HCT116 (cell line): Measurements from ENCODE around the gene DPH3. TPM values are rescaled to one million over a fixed set of nuclear protein-coding genes. Genes with fewer than 3 reads are reported as not detected.

Source experiments
- ATAC-seq: fragments of 200-7000 bp; cut with Tn5 transposase; 2 replicates; pipeline ENCODE4 v1.9.1; 2020; ENCODE audit warnings: mild to moderate bottlenecking, moderate library complexity
- BruUV-seq: library from RNA; stranded (reverse); fragments of 400-500 nt; replicated peaks from 2 replicates; lab custom pipeline; 2021; lab: Mats Ljungman, UMichigan
- CTCF ChIA-PET: fragments of 300-600 bp; sonication (Branson Sonifier 250); formaldehyde crosslinking; loops from one replicate; lab custom pipeline; 2021; ENCODE audit warnings: antibody characterized with exemption; lab: Charles Lee
- POLR2A ChIA-PET: fragments of 300-600, 350-600 bp; sonication (Branson Sonifier 250); formaldehyde crosslinking; loops from one replicate; lab custom pipeline; 2021; ENCODE audit warnings: antibody characterized with exemption; lab: Charles Lee
- RAD21 ChIA-PET, 2 experiments: fragments of 300-600 bp; sonication (Branson Sonifier 250); formaldehyde crosslinking; loops; one replicate each; lab custom pipeline; 2023; ENCODE audit warnings: low total read pairs in 2 of 2; ENCODE audit not compliant: uncharacterized antibody in 2 of 2, unreplicated experiment in 2 of 2, low non-redundant PET in 1 of 2; lab: Charles Lee
- DNase-seq: peaks from one replicate; pipeline ENCODE4 v3.0.0-alpha.2; 2010; ENCODE audit warnings: low read depth, low spot score
- H2AFZ ChIP-seq: fragments of 200-600 bp; shearing (Covaris generic), sonication (generic); 2 replicates; pipeline ENCODE4 v1.6.1; 2017; ENCODE audit warnings: low read depth, mixed run types, mixed read lengths, antibody characterized with exemption, low read length; ENCODE audit not compliant: poor library complexity, severe bottlenecking
- H3K27ac ChIP-seq: 2 replicates; pipeline ENCODE4 v1.5.1; 2012; ENCODE audit warnings: low read depth, low read length
- H3K27me3 ChIP-seq: fragments of 200-600 bp; sonication (generic); 2 replicates; pipeline ENCODE4 v1.6.1; 2016; ENCODE audit warnings: mixed run types, low read length, mixed read lengths; ENCODE audit not compliant: insufficient read depth
- H3K36me3 ChIP-seq, 2 experiments: fragments of 200-500 bp in 1 of 2; fragments of 200-600 bp in 1 of 2; sonication (Bioruptor generic) in 1 of 2; sonication (generic) in 1 of 2; 2 replicates each; pipeline versions ENCODE4 v1.5.1 to v1.6.1; 2014 to 2016; ENCODE audit warnings: low read length in 2 of 2, inconsistent platforms in 1 of 2, mixed read lengths in 1 of 2, mixed run types in 1 of 2; ENCODE audit not compliant: insufficient read depth in 2 of 2, control insufficient read depth in 1 of 2
- H3K4me1 ChIP-seq, 2 experiments: fragments of 200-600 bp in 1 of 2; sonication (generic) in 1 of 2; 2 replicates each; pipeline versions ENCODE4 v1.5.1 to v1.6.1; 2012 to 2017; ENCODE audit warnings: low read length in 2 of 2, inconsistent platforms in 1 of 2, mild to moderate bottlenecking in 1 of 2, mixed read lengths in 1 of 2, mixed run types in 1 of 2, moderate library complexity in 1 of 2; ENCODE audit not compliant: insufficient read depth in 2 of 2, control insufficient read depth in 1 of 2
- H3K4me2 ChIP-seq: fragments of 200-600 bp; sonication (generic); 2 replicates; pipeline ENCODE4 v1.6.1; 2017; ENCODE audit warnings: mixed run types, low read length, mixed read lengths
- H3K4me3 ChIP-seq, 2 experiments: fragments of 200-600 bp in 1 of 2; sonication (generic) in 1 of 2; replicated peaks in 1 of 2; 2 replicates each; pipeline ENCODE4 v1.5.1; 2011 to 2016; ENCODE audit warnings: low read length in 2 of 2, control low read depth in 1 of 2, low read depth in 1 of 2, mild to moderate bottlenecking in 1 of 2, mixed read lengths in 1 of 2, mixed run types in 1 of 2
- H3K79me2 ChIP-seq: fragments of 200-600 bp; sonication (generic); 2 replicates; pipeline ENCODE4 v1.6.1; 2017; ENCODE audit warnings: mild to moderate bottlenecking, mixed run types, low read length, moderate library complexity, mixed read lengths; ENCODE audit not compliant: insufficient read depth
- H3K9ac ChIP-seq: fragments of 200-600 bp; sonication (generic); 2 replicates; pipeline ENCODE4 v1.6.1; 2016; ENCODE audit warnings: low read length, mixed read lengths
- H3K9me2 ChIP-seq: fragments of 200-600 bp; sonication (generic), shearing (Covaris generic); 2 replicates; pipeline ENCODE4 v1.6.1; 2017; ENCODE audit warnings: mixed run types, mild to moderate bottlenecking, moderate library complexity; ENCODE audit not compliant: insufficient read depth
- H3K9me3 ChIP-seq, 2 experiments: fragments of 200-500 bp in 1 of 2; fragments of 200-600 bp in 1 of 2; sonication (Bioruptor generic) in 1 of 2; sonication (generic) in 1 of 2; 2 replicates each; pipeline ENCODE4 v1.6.1; 2014 to 2017; ENCODE audit warnings: low read length in 2 of 2, mixed read lengths in 2 of 2, inconsistent platforms in 1 of 2, low read depth in 1 of 2, mild to moderate bottlenecking in 1 of 2, mixed run types in 1 of 2, moderate library complexity in 1 of 2; ENCODE audit not compliant: control insufficient read depth in 1 of 2, insufficient read depth in 1 of 2
- H4K20me1 ChIP-seq: fragments of 200-600 bp; sonication (generic), shearing (Covaris generic); 2 replicates; pipeline ENCODE4 v1.6.1; 2017; ENCODE audit warnings: mixed run types, mild to moderate bottlenecking, moderate library complexity; ENCODE audit not compliant: insufficient read depth
- ATF3 ChIP-seq: IDR thresholded peaks from 2 replicates; pipeline ENCODE4 v1.6.1; 2012
- CBX3 ChIP-seq: IDR thresholded peaks from 2 replicates; pipeline ENCODE4 v1.6.1; 2012; ENCODE audit warnings: low read depth
- CEBPB ChIP-seq: IDR thresholded peaks from 2 replicates; pipeline ENCODE4 v1.6.1; 2012; ENCODE audit warnings: low read depth
- EGR1 ChIP-seq: IDR thresholded peaks from 2 replicates; pipeline ENCODE4 v1.6.1; 2012; ENCODE audit warnings: low read depth
- EZH2 ChIP-seq: fragments of 200-600 bp; sonication (generic); IDR thresholded peaks from 2 replicates; pipeline ENCODE4 v1.6.1; 2017; ENCODE audit warnings: antibody characterized with exemption, mixed run types
- EZH2phosphoT487 ChIP-seq: fragments of 200-600 bp; IDR thresholded peaks from 2 replicates; pipeline ENCODE4 v1.6.1; 2018; ENCODE audit warnings: antibody characterized with exemption, borderline replicate concordance
- JUND ChIP-seq: IDR thresholded peaks from 2 replicates; pipeline ENCODE4 v1.6.1; 2012
- POLR2A ChIP-seq: IDR thresholded peaks from 2 replicates; pipeline ENCODE4 v1.7.0; 2011; ENCODE audit warnings: borderline replicate concordance; ENCODE audit not compliant: insufficient read depth, insufficient read length; ENCODE audit errors: extremely low read depth
- REST ChIP-seq: IDR thresholded peaks from 2 replicates; pipeline ENCODE4 v1.6.1; 2012; ENCODE audit warnings: low read depth
- SIN3A ChIP-seq: IDR thresholded peaks from 2 replicates; pipeline ENCODE4 v1.6.1; 2012; ENCODE audit warnings: low read depth
- TCF7L2 ChIP-seq: IDR thresholded peaks from 2 replicates; pipeline ENCODE4 v1.7.0; 2011; ENCODE audit warnings: borderline replicate concordance, inconsistent platforms; ENCODE audit not compliant: insufficient read depth, insufficient read length; ENCODE audit errors: extremely low read depth
- YY1 ChIP-seq: IDR thresholded peaks from 2 replicates; pipeline ENCODE4 v1.6.1; 2011; ENCODE audit warnings: low read length, low read depth, moderate library complexity, mild to moderate bottlenecking; ENCODE audit not compliant: insufficient replicate concordance; ENCODE audit errors: extremely low read depth
- ZBTB33 ChIP-seq: IDR thresholded peaks from 2 replicates; pipeline ENCODE4 v1.6.1; 2011; ENCODE audit warnings: mild to moderate bottlenecking, low read length, moderate library complexity; ENCODE audit not compliant: insufficient replicate concordance; ENCODE audit errors: extremely low read depth
- ZFX ChIP-seq: fragments of 450-650 bp; IDR thresholded peaks from 2 replicates; pipeline ENCODE4 v1.6.1; 2017
- ZNF274 ChIP-seq: fragments of 200-500 bp; sonication (Bioruptor generic); IDR thresholded peaks from 2 replicates; pipeline ENCODE4 v1.6.1; 2014; ENCODE audit warnings: mild to moderate bottlenecking, low read depth, low read length, inconsistent platforms
- intact Hi-C: fragments of 100-400 bp; cut with micrococcal nuclease; formaldehyde crosslinking; loops from 2 replicates; pipeline ENCODE4 v1.10.0; 2022
- total RNA-seq: library from RNA; stranded (reverse); gene quantifications from one replicate; pipeline ENCODE4 v1.2.1, GENCODE V29; 2021; ENCODE audit not compliant: unreplicated experiment
- TF ChIP-seq, protein P1 (sequence below): IDR thresholded peaks from 2 replicates; pipeline ENCODE4 v1.6.1; 2012

Gene DPH3
- total RNA-seq, 1 experiment from 2014 or later, result 13.8 TPM

- no peaks in the 10 kb centered on the region for H3K9me3 ChIP-seq
- ATAC-seq, result no peak
- no peak overlapping the region for H3K9ac ChIP-seq
- TF ChIP-seq TCF7L2, result no peak
- TF ChIP-seq CBX3, result no peak
- no peak for TF ChIP-seq CEBPB
- TF ChIP-seq ZFX, result no peak
- TF ChIP-seq, protein P1, sequence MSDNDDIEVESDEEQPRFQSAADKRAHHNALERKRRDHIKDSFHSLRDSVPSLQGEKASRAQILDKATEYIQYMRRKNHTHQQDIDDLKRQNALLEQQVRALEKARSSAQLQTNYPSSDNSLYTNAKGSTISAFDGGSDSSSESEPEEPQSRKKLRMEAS, result no peak
- no peak for TF ChIP-seq EZH2
- no peak for TF ChIP-seq EZH2phosphoT487
- no peak for TF ChIP-seq REST
- TF ChIP-seq JUND, result no peak
- TF ChIP-seq POLR2A, result no peak
- no peak for TF ChIP-seq ZBTB33
- TF ChIP-seq EGR1, result no peak
- no peak for TF ChIP-seq YY1
- TF ChIP-seq ATF3, result no peak
- TF ChIP-seq ZNF274, result no peak
- TF ChIP-seq SIN3A, result no peak
- no peak for DNase-seq
- H3K79me2 ChIP-seq, result no peaks in the 10 kb centered on the region
- no peak overlapping the region for H3K27ac ChIP-seq
- POLR2A ChIA-PET, result no interaction called here
- no TSS peak for BruUV-seq
- H2AFZ ChIP-seq, result no peak overlapping the region
- intact Hi-C loops, result no loop called here
- CTCF ChIA-PET, result interaction anchor here (0.9 kb wide), 1 partner anchor 11 kb away, joined by 3 read pairs; no protein-coding TSS in a partner anchor
- no peaks in the 10 kb centered on the region for H3K27me3 ChIP-seq
- H4K20me1 ChIP-seq, result no peaks in the 10 kb centered on the region
- RAD21 ChIA-PET, result no interaction called here
- no peaks in the 10 kb centered on the region for H3K9me2 ChIP-seq
- no peak overlapping the region for H3K4me3 ChIP-seq
- H3K4me2 ChIP-seq, result no peak overlapping the region
- no peaks in the 10 kb centered on the region for H3K4me1 ChIP-seq
- H3K36me3 ChIP-seq, result peaks cover 8 to 9% of the 10 kb centered on the region in 2 experiments; a peak in 2 of 4 replicates
Observed at GRCh38 chr3:16279010-16279801, 14.5 kb upstream of the DPH3 start.
